ENCODE data around the gene EEF1AKMT2.
"Not testable (repeated sequence)": the region's sequence is repeated elsewhere in the genome, so short reads cannot be mapped to it uniquely, and the experiment has no call there.

Gene EEF1AKMT2

GRCh38 chr10:124791547-124792348, at the start of gene EEF1AKMT2:
EEF1AKMT2 (minus strand) TSS chr10:124791887; CDS start chr10:124791833, 54 bp downstream.
- peak; percentile 91 for DNase-seq

- no peak for DNase-seq
Measured at GRCh38 chr10:124837687-124838086, 46.0 kb upstream of the EEF1AKMT2 start.

GRCh38 chr10:124831116-124831515, 39.4 kb upstream of the EEF1AKMT2 start:
- no peak for DNase-seq

GRCh38 chr10:124830445-124830844, 38.8 kb upstream of the EEF1AKMT2 start:
- DNase-seq, result no peak

- no peak for DNase-seq
Measured at GRCh38 chr10:124829447-124830115, 37.9 kb upstream of the EEF1AKMT2 start.

GRCh38 chr10:124827474-124827873, 35.8 kb upstream of the EEF1AKMT2 start:
- DNase-seq, result no peak

GRCh38 chr10:124826262-124826661, 34.6 kb upstream of the EEF1AKMT2 start:
- DNase-seq, result no peak

- no peak for DNase-seq
Measured at GRCh38 chr10:124825702-124826101, 34.0 kb upstream of the EEF1AKMT2 start.

GRCh38 chr10:124824932-124825331, 33.2 kb upstream of the EEF1AKMT2 start:
- not testable (repeated sequence) for DNase-seq

GRCh38 chr10:124824507-124824906, 32.8 kb upstream of the EEF1AKMT2 start:
- no peak for DNase-seq

- DNase-seq, result no peak
Measured at GRCh38 chr10:124821520-124821919, 29.8 kb upstream of the EEF1AKMT2 start.

- no peak for DNase-seq
Measured at GRCh38 chr10:124820121-124820520, 28.4 kb upstream of the EEF1AKMT2 start.

GRCh38 chr10:124802313-124802675, 10.6 kb upstream of the EEF1AKMT2 start:
- no peak for DNase-seq

- DNase-seq, result no peak
Measured at GRCh38 chr10:124799211-124799610, 7.5 kb upstream of the EEF1AKMT2 start.

GRCh38 chr10:124798781-124799180, 7.1 kb upstream of the EEF1AKMT2 start:
- DNase-seq, result no peak

GRCh38 chr10:124798364-124798763, 6.7 kb upstream of the EEF1AKMT2 start:
- no peak for DNase-seq

GRCh38 chr10:124792998-124793352, 1.3 kb upstream of the EEF1AKMT2 start:
- no peak for DNase-seq

- DNase-seq, result not testable (repeated sequence)
Measured at GRCh38 chr10:124782900-124783299, 8.8 kb downstream of the EEF1AKMT2 start.

- DNase-seq, result no peak
Measured at GRCh38 chr10:124768791-124769190, 22.9 kb downstream of the EEF1AKMT2 start.

GRCh38 chr10:124765256-124765655, 26.4 kb downstream of the EEF1AKMT2 start:
- DNase-seq, result no peak

GRCh38 chr10:124763267-124763666, 28.4 kb downstream of the EEF1AKMT2 start:
- no peak for DNase-seq

- no peak for DNase-seq
Measured at GRCh38 chr10:124762281-124762680, 29.4 kb downstream of the EEF1AKMT2 start.

- no peak for DNase-seq
Measured at GRCh38 chr10:124756156-124756903, 35.4 kb downstream of the EEF1AKMT2 start.

GRCh38 chr10:124755581-124755980, 36.1 kb downstream of the EEF1AKMT2 start:
- no peak for DNase-seq

Data from activated CD8-positive, alpha-beta memory T cell treated with anti-CD3 and anti-CD28 coated beads, Interleukin-2, amount 50 U/mL, for 48 hours (primary cell).